Measurements from ENCODE around the gene NCKAP5. TPM values are rescaled to one million over a fixed set of nuclear protein-coding genes. Genes with fewer than 3 reads are reported as not detected.

NCKAP5 gene
- total and polyA plus RNA-seq, 9 of the 15 experiments (the other 6 are each of a cell fraction or from before 2014, with no cell fraction given) = not detected

GRCh38 chr2:133462811-133463210 lies 105.5 kb downstream of the NCKAP5 start:
- WGBS (ENCODE audit: insufficient coverage, low coverage, missing lambda C conversion rate) = 6% methylated on average over 5 of the region's 6 CpGs
- DNase-seq (ENCODE audit: extremely low read depth in 1 of 4, low spot score in 3 of 4) (no peak), FAIRE-seq (no peak), ATAC-seq (no peak)
- in situ Hi-C loops (cut with MboI) = no loop called here
- no peaks in the 10 kb centered on the region for H3K79me2 ChIP-seq (ENCODE audit: control insufficient read depth, insufficient read depth, low read length)
- no peak overlapping the region for H2AFZ ChIP-seq (ENCODE audit: low read depth, low read length)
- H3K27me3 ChIP-seq (ENCODE audit: control insufficient read depth in 2 of 2, insufficient read depth in 2 of 2, low read length in 2 of 2) = no peaks in the 10 kb centered on the region
- intact Hi-C loops (cut with micrococcal nuclease) = no loop called here
- H3K4me3 ChIP-seq = no peak overlapping the region
- no TSS peak for BruUV-seq (replicated peaks)
- CTCF ChIA-PET (ENCODE audit: low intra/inter-chr PET ratio) = no interaction called here
- POLR2A ChIA-PET = no interaction called here
- no peak overlapping the region for H3K27ac ChIP-seq (ENCODE audit: extremely low read depth, low read depth, low read length)
- H3K9me1 ChIP-seq (ENCODE audit: control insufficient read depth, insufficient read depth, low read length) = no peaks in the 10 kb centered on the region
- no peak overlapping the region for H3K4me2 ChIP-seq (ENCODE audit: insufficient read depth, low read length)
- H4K20me1 ChIP-seq (replicated peaks; ENCODE audit: control insufficient read depth, insufficient read depth, low read length) = no peaks in the 10 kb centered on the region
- H3K9me3 ChIP-seq (replicated peaks; ENCODE audit: control insufficient read depth, insufficient read depth, low read depth, low read length) = no peaks in the 10 kb centered on the region
- no peaks in the 10 kb centered on the region for H3K4me1 ChIP-seq (replicated peaks in 1 of 2; ENCODE audit: control insufficient read depth in 2 of 2, insufficient read depth in 2 of 2, low read length in 2 of 2)
- TF ChIP-seq ZNF217 (CRISPR knock-in tag; IDR thresholded peaks at IDR 0.05) (no peak), E2F8 (IDR thresholded peaks at IDR 0.05; ENCODE audit: low read depth, partially characterized antibody) (no peak), ATF7 (IDR thresholded peaks at IDR 0.05) (no peak), HNRNPK (IDR thresholded peaks at IDR 0.05; ENCODE audit: low read depth, low read length, poor library complexity, severe bottlenecking) (no peak), CREB5 (CRISPR knock-in tag; IDR thresholded peaks at IDR 0.05) (no peak), CHD2 (IDR thresholded peaks at IDR 0.05; ENCODE audit: low read depth, low read length) (no peak), BHLHE40 (IDR thresholded peaks at IDR 0.05; ENCODE audit: low read length) (no peak), PTTG1 (tag; IDR thresholded peaks at IDR 0.05; ENCODE audit: low read depth) (no peak), MEIS2 (IDR thresholded peaks at IDR 0.05; ENCODE audit: partially characterized antibody) (no peak), LEF1 (IDR thresholded peaks at IDR 0.05) (no peak), ZSCAN32 (CRISPR knock-in tag; IDR thresholded peaks at IDR 0.05) (no peak), TAF7 (tag; IDR thresholded peaks at IDR 0.05) (no peak)
- no peak overlapping the region for H3K9ac ChIP-seq (ENCODE audit: insufficient read depth in 1 of 2, low read depth in 2 of 2, low read length in 2 of 2)
- no peaks in the 10 kb centered on the region for H3K36me3 ChIP-seq (ENCODE audit: control insufficient read depth, insufficient read depth, low read length)

Measured in K562 (cell line).